Ammon's horn (tissue), 1 donor: ENCODE results near the gene MED7.
"Not testable (repeated sequence)": the region's sequence is repeated elsewhere in the genome, so short reads cannot be mapped to it uniquely, and the experiment has no call there.

ENCODE experiments used
- DNase-seq: peaks from one replicate; pipeline ENCODE4 v3.0.0-alpha.2; 2016; ENCODE audit warnings: low spot score

Gene MED7, protein sequence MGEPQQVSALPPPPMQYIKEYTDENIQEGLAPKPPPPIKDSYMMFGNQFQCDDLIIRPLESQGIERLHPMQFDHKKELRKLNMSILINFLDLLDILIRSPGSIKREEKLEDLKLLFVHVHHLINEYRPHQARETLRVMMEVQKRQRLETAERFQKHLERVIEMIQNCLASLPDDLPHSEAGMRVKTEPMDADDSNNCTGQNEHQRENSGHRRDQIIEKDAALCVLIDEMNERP

DNA sequence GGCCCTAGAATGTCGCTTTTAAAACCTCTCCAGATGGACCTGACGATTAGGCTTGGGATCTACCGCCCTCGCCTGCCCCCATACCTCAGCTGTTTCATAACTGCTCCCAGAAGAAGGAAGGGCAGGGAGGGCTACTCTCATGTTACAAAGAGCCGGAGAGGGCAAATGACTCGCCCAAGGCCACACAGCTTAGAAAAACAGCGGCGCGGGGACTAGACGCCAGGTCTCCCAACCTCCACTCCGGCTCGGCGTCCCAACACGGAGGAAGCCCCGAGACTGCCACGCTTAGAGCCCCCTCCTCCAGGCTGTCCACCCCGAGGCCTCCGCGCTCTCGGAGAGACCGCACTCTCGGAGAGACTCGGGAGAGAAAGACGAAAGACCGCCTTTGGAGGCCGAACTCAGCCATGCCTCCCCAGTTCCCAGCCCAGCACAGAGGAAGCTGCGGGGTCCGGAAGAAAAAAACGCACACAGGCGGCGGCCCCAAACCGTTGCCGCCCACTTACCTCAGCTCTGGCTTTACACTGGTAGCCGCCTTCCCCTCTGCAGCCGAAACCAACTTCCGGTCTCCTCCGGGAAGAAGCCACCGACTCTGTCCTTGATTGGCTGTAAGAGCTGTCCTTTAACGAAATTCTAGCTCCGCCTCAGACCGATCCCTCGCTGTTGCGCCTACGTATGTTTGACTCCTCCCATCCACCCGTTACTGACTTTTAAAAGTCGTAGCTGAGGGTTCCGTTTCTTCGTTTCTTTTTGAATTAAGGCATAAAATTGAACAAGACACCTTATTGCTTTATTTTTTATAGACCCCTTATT is at the start of gene MED7:
TSS of gene MED7 (minus strand) at position 549 of the 810 bp plus-strand sequence. CDS start 3,434 bp downstream, outside the sequence.
- peak; percentile 99 for DNase-seq

DNA sequence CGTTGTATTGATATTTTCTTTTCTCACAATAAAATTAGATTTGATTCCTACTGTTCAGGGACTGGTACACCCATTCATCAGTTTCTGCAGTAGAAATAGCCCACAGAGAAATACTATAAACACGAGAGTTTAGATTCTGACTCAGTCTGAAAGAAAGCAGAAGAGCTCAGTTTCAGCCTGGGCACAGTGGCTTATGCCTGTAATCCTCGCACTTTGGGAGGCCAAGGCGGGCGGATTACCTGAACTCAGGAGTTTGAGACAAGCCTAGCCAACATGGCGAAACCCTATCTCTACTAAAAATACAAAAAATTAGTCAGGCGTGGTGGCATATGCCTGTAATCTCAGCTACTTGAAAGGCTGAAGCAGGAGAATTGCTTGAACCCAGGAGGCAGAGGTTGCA is 46.6 kb upstream of the MED7 start:
- DNase-seq, result no peak

DNA sequence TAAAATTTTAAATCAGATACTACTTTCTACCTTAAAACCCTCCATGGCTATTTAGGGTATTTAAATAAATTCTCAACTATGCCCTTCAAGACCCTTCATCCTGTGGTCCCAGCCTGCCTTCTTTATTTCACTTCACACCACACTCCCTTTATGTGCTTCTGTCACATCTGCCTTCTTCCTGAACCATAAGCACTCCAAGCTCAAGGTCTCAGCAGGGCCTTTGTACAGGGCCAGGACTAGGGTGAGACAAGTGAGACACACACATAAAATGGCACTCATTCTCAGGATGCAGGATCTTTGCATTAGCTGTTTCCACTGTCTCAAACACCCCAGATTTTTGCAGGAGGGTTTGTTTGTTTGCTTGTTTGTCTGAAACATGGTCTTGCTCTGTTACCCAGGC is 45.6 kb upstream of the MED7 start:
- DNase-seq, result no peak

DNA sequence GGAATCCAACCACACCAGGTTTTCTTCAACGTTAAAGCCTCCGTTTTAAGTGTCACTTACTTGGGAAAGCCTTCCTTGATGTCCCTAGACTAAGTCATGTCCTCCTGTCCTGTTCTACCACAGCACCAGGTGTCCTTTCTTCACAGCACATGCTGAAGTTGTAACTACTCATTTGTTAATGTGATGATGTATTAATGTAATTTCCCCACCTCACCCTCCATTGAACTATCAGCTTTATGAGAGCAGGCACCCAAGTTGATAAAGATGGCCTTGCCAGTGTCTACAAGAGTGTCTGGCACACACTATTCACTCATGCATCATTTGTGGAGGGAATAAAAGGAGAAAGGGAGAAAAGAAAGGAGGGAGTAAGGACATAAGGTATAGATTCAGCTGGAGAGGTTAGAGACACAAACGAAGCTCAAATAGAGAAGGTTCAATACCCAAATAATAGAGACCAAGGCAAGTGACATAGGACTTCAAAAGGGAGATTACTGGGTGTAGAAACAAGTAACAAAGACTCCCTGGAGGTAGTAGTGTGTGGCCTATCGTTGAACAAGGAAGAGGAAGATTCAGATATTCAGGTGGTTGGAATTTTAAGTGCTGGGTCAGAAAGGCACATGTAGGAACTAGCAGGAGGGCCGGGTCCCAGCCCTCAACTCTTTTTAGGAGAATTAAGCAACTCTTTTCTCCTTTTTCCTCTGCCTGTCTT is 44.5 kb upstream of the MED7 start:
- no peak for DNase-seq

DNA sequence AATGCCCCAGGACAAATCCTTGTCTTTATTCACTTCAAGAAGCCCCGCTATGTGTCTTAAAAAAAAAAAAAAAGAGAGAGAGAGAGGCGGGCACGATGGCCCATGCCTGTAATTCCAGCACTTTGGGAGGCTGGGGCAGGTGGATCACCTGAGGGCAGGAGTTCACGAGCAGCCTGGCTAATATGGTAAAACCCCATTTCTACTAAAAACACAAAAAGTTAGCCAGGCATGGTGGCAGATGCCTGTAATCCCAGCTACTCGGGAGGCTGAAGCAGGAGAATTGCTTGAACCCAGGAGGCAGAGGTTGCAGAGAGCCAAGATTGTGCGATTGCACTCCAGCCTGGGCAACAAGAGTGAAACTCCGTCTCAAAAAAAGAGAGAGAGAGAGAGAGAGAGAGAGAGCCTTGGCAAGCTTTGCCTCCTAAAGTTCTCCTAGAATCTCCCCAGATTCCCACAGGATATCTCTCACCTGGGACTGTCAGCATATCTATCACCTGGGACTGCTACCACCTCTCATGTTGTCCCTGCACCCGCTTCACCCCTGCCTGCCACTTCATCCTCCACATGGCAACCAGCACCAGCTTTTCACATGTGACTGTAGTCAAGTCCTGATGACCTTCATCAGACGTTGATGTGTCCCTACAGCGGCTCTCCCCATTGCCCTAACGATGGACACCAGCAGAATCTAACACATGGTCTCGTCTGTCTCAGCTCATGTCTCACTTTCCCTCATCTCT is 43.8 kb upstream of the MED7 start:
- no peak for DNase-seq

DNA sequence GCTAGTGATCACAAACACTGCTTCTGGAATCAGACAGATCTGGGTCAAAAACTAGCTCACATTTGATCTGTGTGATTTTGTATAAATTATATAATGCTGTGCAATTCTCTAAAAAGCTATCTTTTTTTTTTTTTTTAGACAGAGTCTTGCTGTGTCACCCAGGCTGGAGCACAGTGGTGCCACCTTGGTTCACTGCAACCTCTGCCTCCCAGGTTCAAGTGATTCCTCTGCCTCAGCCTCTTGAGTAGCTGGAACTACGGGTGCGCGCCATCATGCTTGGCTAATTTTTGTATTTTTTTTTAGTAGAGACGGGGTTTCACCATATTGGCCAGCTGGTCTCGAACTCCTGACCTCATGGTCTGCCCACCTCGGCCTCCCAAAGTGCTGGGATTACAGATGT is 42.5 kb upstream of the MED7 start:
- not testable (repeated sequence) for DNase-seq

DNA sequence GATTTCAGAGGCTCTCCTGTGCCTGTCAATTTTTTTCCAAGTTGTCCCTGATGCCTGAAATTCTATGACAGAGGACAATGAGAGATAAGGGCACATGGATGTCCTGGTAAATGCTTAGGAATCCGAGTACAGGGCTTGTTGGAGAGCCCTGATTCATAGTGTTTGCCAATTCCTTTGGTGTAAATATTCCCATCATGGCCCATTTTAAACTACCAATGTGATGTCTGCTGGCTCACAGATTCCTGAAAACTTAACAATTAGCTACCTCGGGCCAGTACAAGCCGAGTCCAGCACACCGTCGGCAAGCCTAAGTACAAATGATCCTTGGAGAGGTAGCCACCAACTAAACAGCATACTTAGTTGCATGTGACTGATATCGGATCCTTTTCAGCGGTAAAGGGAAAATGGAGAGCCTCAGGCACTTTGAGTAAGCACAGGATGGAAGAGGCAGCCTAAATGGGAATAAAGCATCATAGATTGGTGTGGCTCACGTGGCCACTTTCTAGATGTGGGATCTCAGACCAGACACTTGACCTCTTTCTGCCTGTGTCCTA is 41.5 kb upstream of the MED7 start:
- no peak for DNase-seq

DNA sequence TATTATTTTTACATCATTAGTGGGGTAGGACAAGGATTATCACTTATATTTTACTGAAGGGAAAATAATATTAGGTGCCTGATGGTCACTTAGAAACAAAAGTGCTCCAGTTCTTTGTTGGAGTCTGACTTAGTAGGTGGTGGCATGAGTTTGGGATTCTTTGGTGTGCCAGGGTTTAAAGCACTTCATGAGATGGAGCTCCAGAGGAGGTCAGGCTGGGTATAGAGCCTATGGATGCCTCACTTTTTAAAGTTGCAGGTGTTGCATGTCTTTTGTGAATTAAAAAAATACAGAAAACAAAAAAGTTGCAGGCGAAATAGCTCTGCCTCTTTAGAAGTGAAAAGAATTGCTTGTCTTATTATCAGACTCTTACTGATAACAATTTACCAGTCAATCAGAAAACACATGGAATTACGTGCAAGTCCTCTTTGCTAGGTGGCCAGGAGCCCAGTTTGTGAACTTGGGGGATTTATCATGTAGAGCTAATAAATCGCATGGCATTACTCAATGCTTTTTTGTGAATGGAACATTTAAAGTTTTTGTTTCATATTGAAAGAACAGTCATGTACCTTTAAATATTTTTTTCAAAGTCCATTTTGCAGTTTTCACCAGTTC is 39.6 kb upstream of the MED7 start:
- DNase-seq, result no peak

DNA sequence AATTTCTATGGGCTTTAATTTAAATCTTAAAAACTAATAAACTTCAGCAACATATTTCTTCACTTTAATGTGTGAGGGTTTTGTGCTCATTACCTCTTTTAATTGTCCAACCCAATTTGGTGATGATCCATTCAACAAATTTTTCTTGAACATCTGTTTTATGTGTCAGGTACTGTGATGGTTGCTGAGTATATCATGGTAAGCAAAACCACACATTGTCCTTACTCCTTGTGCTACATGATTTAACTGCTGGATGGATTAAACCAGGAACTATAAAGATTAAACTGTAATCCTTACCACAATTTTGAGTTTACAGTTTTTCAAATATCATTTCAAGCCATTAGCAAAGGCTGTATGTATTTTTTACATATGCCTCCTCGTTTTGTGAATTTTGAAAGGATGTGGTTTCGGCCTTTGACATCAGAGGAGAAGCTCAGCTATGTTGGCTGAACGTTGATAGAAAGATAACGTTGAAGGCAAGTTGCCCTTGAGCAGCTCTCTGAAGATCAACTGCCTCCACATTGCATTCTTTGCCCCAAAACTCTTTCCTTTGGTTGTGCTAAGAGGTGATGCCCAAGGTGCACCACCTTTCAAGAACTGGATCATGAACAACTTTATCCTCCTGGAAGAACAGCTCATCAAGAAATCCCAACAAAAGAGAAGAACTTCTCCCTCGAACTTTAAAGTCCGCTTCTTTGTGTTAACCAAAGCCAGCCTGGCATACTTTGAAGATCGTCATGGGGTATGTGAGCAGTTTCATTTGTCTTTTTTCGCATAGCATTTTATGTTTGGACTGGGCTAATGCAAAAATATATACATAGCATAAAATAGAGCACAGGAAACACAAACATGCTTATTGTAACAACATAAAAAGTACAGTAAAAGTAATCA is 38.0 kb upstream of the MED7 start, which contains the start of gene ITK:
TSS of gene ITK (plus strand) at position 467 of the 891 bp plus-strand sequence. CDS start at position 605, 138 bp downstream.
- no peak for DNase-seq

DNA sequence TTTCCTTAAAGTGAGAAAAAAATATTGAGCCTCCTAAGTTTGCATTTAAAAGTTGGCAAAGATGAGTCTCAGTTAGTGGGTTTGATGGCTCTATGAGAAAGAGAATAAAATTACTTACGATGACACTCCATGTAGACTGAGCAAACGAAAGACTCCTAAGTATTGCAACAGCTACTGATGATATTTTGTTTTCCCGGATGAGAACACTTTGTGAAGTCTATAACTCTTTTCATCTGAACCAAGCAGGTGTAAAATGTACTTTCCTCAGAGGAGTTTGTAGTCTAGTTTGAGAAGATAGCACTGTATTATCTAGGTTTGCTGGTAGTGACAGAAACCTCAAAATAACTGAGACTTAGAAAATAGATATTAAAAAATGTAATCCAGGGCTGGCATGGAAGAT is 36.3 kb upstream of the MED7 start:
- no peak for DNase-seq

DNA sequence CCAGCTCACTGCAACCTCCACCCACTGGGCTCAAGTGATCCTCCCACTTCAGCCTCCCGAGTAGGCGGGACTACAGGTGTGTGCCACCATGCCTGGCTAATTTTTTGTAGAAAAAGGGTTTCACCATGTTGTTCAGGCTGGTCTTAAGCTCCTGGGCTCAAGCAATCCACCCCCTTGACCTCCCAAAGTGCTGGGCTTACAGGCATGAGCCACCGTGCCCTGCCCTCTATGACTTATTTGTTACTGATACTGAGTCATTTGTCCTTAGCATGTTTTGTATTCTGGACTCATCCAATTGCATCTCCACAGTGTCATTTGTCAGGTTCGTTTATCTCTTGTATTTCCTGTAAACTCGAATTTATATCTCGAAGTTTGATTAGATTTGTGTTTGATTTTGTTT is 35.3 kb upstream of the MED7 start:
- DNase-seq, result no peak

DNA sequence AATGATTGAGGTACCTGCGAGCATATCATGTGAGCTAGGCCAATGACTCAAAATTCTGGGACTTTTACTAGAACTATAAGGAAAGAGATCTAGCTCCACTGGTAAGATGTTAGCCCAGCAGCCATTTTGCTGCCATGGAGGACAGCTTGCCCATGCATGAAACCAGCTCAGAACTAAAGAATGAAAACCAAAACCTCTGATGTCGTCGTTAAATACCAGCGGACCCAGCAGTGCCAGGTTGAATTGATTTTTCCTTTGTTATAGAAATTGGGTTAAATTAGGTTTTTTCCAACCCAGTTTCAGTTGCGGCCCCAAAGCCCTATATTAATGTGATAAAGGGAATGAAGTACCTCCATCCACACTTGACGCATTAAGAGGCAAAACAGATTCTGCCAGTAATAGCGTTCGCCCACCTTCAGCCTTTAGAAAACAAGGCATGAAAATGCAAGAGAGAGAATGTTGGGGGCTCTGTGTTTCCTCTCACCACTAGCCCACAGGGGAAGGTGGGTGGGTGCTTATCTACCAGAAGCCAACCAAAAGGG is 32.5 kb upstream of the MED7 start:
- DNase-seq, result no peak

DNA sequence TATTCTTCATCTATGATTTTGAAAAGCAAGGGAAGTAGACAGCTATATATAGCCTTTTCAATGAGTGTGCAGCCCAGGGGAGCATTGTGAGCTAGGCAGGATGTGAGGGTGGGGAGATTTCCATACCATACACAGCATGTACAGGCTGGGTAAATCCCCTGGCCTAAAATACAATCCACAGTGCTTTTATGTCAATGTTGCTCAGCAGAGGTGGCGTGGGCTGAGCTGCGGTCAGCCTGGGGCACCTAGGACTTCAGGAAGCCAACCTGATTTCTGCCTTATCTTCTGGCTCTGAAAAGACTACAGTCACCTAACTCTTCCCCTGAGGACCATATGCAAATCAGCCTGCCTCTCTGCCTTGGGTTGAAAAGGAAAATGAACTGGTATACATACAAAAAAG is 29.7 kb upstream of the MED7 start:
- DNase-seq, result no peak

DNA sequence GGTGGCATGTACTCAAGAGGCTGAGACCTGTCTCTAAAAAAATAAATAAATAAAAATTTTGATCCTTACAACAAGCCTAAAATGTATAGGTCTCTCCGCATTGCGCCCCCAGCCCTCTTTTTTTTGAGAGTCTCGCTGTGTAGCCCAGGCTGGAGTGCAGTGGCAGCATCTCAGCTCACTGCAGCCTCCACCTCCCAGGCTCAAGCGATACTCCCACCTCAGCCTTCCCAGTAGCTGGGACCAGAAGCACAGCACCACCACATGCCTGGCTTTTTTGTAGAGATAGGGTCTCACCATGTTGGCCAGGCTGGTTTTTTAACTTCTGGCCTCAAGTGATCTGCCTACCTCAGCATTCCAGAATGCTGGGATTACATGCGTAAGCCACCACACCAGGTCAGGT is 25.6 kb upstream of the MED7 start:
- DNase-seq, result no peak

DNA sequence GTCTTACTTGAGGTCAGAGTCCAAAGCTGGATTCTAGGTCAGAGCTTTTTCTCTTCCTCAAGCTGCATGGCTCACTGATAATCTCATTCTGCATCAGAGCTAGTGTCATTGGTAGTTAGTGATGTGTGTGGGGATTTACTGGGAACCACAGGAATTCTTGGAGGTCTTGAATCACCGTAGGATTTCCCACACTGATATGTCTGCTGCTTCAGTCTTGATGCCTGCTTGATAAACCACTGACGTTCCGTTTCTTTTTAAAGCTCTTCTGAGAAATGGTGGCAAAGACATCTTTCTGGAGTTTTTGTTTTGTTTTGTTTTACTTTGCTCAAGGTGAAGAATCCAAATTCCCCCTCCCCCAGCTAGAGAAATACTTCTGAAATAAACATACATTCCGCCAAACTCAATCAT is 24.6 kb upstream of the MED7 start:
- DNase-seq, result no peak

DNA sequence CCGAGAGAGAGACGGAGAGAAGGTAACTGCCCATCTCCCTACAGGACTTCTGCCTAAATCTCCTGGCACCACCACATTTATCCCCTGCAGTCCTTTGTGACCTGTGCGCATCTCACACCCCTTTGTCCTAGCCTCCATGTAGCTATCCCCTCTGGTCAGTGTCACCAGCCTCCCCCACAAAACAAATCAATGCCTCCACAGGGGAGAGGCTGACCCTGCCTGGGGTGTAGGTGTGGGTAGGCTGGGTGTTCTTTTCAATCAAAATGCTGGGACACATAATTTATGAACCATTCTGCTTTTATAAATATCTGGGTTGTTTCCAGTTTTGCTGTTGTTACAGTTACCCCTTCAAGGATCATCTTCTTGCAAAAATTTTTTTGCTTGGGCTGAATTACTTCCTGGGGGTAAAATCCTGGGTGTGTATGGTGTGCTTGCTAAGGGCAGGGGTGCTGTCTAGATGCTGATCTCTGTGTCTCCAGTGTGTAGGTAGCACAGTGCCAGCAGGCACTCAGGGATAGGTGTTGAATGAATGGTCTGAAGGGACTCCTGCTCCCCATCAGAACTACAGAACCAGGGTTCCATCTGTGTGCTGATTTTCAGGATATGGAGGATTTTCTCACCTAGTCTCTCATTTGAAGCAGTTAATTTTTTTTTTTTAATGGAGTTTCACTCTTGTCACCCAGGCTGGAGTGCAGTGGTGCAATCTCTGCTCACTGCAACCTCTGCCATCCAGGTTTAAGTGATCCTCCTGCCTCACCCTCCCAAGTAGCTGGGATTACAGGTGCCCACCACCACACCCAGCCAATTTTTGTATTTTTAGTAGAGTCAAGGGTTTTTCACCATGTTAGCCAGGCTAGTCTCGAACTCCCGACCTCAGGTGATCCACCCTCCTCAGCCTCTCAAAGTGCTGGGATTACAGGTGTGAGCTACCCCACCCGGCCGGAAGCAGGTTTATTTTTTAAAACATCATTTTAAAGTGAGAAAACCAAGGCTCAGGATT is 23.8 kb upstream of the MED7 start, which contains the start of gene GARIN3:
TSS of gene GARIN3 (minus strand) at position 51 of the 1,000 bp plus-strand sequence. CDS start 96 bp downstream, outside the sequence.
- DNase-seq, result no peak

DNA sequence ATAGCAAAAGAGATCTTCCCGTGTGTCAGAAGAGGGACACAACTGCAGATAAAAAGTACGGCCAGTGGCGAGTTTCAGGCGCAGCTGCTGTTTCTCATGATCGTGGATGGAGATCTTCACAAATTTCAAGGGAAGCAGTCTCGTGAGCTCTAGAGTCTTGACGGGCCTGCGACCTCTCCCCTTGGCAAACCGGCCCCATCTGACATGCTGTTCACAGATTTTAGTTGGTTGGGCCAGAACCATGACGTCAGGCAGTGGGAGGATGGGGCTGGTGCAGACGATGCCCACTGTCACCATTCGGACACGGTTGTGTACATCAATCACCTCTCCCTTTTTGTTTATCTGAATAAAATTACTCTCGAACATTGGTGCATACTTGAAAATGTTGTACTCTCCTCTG is 23.0 kb upstream of the MED7 start:
- DNase-seq, result no peak

DNA sequence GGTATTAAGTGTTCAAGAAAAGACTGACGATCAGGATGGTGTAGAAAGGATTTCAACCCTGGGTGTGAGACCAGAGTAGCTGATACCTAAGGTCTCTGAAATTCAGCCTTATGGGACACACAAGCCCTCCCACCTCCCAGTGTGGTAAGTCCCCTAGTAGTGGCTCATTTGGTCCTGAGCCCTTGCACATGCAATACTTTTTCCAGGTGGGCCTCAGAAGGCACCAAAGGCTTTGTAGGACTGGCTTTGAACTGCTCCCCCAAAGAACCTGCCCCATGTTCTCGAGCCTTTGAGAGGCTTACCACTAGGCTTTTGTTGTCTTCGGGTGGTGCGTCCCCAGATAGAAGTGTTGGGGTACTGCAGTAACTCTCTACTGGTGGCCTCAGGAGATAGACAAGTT is 22.6 kb upstream of the MED7 start:
- no peak for DNase-seq

DNA sequence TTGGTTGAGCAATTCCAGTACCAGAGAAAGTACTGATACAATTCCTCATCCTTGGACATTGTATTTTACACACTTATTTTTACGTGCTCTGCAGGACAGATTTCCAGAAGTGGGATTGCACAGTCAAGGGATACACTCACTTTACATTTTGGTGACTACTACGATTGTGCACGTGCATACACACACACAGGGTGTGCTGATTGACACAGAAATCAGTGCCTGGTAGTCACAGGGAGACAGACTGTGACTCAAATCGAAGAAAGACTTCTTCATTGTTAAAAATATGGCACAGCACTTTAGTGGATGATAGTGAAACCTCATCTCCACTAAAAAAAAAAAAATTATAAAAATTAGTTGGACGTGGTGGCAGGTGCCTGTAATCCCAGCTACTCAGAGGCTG is 21.9 kb upstream of the MED7 start:
- DNase-seq, result no peak
